Fibroblast of peridontal ligament (primary cell): ENCODE measurements around the gene APOL2.
A peak's percentile ranks its signal among the peaks of the same experiment; 100 is the strongest.
"Not testable (repeated sequence)": the region's sequence is repeated elsewhere in the genome, so short reads cannot be mapped to it uniquely, and the experiment has no call there.

Experiments
- DNase-seq: peaks from one replicate; pipeline ENCODE4 v3.0.0-alpha.2; 2010; ENCODE audit errors: extremely low read depth

Gene APOL2

GRCh38 chr22:36197514-36198146 lies 41.7 kb downstream of the APOL2 start:
- peak; percentile 18 for DNase-seq

- peak; percentile 55 for DNase-seq
Measured at GRCh38 chr22:36197065-36197440, 42.3 kb downstream of the APOL2 start.

- DNase-seq, result peak; percentile 55
Measured at GRCh38 chr22:36196254-36197064, 42.9 kb downstream of the APOL2 start.

- DNase-seq, result peak; percentile 81
Measured at GRCh38 chr22:36194971-36195370, 44.4 kb downstream of the APOL2 start.

- no peak for DNase-seq
Measured at GRCh38 chr22:36194385-36194784, 44.9 kb downstream of the APOL2 start.

GRCh38 chr22:36193577-36193976 lies 45.8 kb downstream of the APOL2 start:
- no peak for DNase-seq

- DNase-seq, result no peak
Measured at GRCh38 chr22:36193171-36193570, 46.2 kb downstream of the APOL2 start.

GRCh38 chr22:36192542-36192941 lies 46.8 kb downstream of the APOL2 start:
- no peak for DNase-seq

GRCh38 chr22:36191106-36191836 lies 48.1 kb downstream of the APOL2 start:
- peak; percentile 65 for DNase-seq

GRCh38 chr22:36187862-36188261 lies 51.5 kb downstream of the APOL2 start:
- DNase-seq, result not testable (repeated sequence)

- DNase-seq, result no peak
Measured at GRCh38 chr22:36185828-36186624, 53.3 kb downstream of the APOL2 start.

- DNase-seq, result peak; percentile 55
Measured at GRCh38 chr22:36184433-36185025, 54.8 kb downstream of the APOL2 start.

- no peak for DNase-seq
Measured at GRCh38 chr22:36183446-36183845, 55.9 kb downstream of the APOL2 start.

- DNase-seq, result no peak
Measured at GRCh38 chr22:36182857-36183256, 56.5 kb downstream of the APOL2 start.

GRCh38 chr22:36182056-36182455 lies 57.3 kb downstream of the APOL2 start:
- no peak for DNase-seq

- DNase-seq, result no peak
Measured at GRCh38 chr22:36180928-36181327, 58.4 kb downstream of the APOL2 start.

- DNase-seq, result peak; percentile 70
Measured at GRCh38 chr22:36180038-36180880, 59.1 kb downstream of the APOL2 start.

GRCh38 chr22:36177160-36177559 lies 62.2 kb downstream of the APOL2 start:
- no peak for DNase-seq
